Brain pericyte (primary cell): ENCODE measurements around the gene BCAP31.
"Not testable (repeated sequence)": the region's sequence is repeated elsewhere in the genome, so short reads cannot be mapped to it uniquely, and the experiment has no call there.

ENCODE experiments used
- DNase-seq: peaks from one replicate; pipeline ENCODE4 v3.0.0-alpha.2; 2012; ENCODE audit warnings: low read depth, low spot score

BCAP31 gene

DNA sequence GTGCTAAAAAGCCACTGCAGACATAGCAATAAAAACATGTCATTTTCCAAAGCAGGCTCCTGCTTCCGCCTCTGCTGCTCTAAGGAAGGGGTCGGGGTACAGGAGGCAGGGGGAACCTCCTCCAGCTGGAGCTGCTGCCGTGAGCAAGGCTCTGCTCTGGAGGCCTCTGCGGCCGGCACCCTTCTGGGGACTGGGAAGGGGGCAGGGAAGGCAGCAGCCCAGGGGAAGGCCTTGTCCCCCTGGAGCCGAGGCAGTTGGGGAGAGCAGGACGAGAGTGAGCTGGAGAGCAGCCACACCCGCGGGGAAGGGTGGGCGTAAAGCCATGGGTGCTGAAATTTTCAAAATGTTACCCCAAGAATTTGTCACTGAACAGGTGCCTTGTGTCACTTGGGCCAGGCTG lies 27.6 kb downstream of the BCAP31 start:
- not testable (repeated sequence) for DNase-seq

DNA sequence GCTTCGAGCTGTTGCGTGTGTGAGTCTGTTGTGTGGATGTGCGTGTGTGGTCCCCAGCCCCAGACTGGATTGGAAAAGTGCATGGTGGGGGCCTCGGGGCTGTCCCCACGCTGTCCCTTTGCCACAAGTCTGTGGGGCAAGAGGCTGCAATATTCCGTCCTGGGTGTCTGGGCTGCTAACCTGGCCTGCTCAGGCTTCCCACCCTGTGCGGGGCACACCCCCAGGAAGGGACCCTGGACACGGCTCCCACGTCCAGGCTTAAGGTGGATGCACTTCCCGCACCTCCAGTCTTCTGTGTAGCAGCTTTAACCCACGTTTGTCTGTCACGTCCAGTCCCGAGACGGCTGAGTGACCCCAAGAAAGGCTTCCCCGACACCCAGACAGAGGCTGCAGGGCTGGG lies 28.1 kb downstream of the BCAP31 start:
- DNase-seq = no peak

DNA sequence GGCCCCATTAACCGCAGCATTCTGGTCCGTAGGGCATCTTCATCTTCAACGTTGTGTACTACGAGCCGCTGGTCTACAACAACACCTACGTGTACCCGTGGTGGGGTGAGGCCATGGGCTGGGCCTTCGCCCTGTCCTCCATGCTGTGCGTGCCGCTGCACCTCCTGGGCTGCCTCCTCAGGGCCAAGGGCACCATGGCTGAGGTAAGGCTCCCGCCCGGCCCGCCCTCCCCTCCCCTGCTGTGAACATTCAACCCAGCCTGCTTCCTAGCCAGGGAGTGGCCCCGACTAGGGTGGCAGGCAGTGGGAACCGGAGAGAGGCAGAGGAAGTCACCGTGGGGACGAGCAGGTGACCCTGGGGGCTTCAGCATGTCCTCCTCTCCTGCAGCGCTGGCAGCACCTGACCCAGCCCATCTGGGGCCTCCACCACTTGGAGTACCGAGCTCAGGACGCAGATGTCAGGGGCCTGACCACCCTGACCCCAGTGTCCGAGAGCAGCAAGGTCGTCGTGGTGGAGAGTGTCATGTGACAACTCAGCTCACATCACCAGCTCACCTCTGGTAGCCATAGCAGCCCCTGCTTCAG lies 29.4 kb downstream of the BCAP31 start:
- DNase-seq = no peak

DNA sequence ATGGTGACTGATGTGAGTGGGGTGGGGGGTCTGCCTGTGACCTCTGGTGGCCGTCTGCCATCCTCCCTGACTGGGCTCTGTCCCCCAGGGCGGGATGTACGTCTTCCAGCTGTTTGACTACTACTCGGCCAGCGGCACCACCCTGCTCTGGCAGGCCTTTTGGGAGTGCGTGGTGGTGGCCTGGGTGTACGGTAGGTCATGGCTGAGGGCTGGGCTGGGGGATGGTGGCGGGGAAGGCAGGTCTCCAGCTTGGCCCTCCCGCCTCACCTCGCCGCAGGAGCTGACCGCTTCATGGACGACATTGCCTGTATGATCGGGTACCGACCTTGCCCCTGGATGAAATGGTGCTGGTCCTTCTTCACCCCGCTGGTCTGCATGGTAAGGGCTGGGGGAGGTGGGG lies 29.9 kb downstream of the BCAP31 start:
- not testable (repeated sequence) for DNase-seq

DNA sequence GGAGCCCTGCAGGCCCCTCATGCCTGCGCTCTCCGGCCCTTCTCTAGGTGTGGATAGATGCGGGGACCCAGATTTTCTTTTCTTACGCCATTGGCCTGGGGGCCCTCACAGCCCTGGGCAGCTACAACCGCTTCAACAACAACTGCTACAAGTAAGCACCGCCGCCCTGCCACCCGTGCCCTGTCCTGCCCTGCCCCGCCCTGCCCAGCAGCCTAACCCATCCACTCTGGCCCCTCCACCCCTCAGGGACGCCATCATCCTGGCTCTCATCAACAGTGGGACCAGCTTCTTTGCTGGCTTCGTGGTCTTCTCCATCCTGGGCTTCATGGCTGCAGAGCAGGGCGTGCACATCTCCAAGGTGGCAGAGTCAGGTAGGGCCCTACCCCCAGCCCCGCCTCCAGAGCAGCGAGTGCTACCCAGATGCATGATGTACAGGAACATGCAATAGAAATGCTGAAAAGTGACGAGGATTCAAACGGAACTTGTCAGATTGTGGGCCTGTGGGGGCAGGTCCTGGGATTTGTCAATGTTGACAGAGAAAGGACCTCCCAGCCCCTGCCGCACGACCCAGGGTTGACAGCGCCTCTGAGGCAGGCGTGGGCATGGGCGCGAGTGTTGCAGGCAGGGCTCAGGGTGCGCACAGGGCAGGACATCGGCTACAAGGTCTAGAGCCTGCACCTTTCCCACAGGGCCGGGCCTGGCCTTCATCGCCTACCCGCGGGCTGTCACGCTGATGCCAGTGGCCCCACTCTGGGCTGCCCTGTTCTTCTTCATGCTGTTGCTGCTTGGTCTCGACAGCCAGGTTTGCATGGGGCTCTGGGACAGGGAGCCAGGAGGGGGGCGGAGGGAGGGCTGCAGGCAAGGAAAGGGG lies 30.7 kb downstream of the BCAP31 start:
- no peak for DNase-seq

DNA sequence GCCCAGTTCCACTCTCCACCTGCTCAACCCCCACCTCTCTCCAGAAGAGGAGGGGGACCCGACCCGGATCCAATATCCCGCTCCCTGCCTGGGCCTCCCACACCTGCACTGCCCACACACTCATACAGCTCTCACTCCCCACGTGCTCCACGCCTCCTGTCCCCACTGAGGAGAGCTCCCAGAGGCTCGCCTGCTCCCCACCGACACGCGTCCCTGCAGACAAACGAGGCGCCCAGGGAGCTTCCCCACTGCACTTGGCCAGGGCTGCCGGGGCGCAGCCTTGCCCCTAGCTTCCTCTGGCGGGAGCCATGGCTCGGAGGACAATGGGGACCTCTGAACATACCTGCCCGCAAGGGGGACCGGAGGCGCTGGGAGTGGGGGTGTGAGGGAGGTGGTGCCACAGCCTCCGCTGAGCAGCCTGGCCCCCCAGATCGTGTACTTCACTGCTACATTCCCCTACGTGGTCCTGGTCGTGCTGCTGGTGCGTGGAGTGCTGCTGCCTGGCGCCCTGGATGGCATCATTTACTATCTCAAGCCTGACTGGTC lies 31.5 kb downstream of the BCAP31 start:
- DNase-seq = no peak

DNA sequence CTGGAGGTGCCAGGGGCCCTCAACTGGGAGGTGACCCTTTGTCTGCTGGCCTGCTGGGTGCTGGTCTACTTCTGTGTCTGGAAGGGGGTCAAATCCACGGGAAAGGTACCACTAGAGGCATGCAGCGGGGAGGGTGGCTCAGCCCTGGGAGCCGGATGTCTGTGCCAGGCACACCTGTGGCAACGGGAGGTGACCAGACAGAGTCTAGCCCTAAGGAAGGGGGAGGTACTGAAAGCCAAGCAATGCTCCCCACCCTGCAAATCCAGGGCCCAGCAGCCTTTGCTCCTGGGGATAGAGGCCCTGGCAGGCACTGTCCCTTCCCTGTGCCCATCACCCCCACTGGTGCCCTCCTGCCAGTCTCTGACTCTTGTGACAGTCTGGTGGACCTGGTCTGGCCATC lies 32.2 kb downstream of the BCAP31 start:
- no peak for DNase-seq

DNA sequence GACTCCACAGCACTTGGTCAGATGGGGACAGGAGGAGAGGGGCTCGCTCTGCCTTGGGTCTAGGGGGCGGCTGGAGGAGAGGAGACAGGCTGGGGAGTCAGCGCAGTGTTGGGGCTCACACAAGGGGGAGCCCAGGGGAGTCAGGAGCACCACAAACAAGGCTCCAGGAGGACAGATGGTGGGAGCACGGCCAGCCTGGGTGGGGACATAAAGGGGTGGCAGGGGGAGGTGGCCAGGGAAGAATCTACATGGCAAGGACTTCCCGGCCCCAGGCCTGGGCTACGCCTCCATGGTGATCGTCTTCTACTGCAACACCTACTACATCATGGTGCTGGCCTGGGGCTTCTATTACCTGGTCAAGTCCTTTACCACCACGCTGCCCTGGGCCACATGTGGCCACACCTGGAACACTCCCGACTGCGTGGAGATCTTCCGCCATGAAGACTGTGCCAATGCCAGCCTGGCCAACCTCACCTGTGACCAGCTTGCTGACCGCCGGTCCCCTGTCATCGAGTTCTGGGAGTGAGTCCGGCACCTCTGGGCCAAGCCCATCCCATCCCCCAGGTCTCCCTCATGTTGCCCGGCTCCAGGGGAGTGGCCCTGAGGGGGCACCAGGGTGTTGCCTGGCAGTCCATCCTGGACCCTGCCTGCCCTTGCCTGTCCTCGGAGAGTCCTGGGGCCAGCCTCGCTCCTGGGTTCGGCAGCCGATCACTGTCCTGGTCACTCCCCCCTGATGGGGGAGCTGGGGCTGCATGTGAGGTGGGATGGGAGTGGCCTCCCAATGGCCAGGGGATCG lies 33.0 kb downstream of the BCAP31 start:
- DNase-seq = not testable (repeated sequence)

DNA sequence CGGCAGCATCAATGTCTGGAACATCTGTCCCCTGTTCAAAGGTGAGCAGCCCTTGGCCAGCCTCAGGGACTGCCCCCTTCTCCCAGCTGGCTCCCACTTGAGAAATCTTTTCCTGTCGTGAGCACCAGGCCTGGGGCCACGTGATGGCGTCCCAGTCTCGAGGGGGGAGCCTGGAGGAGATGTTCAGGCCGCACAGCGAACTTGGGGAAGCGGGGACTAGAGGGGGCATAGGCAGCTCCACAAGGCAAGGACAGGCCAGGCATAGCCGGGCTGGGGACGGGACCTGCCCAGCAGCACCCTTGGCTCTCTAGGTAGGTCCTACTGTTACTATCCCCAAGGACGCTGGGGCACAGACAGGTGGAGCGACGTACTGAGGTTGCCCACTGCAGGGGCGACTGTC lies 33.7 kb downstream of the BCAP31 start:
- no peak for DNase-seq

DNA sequence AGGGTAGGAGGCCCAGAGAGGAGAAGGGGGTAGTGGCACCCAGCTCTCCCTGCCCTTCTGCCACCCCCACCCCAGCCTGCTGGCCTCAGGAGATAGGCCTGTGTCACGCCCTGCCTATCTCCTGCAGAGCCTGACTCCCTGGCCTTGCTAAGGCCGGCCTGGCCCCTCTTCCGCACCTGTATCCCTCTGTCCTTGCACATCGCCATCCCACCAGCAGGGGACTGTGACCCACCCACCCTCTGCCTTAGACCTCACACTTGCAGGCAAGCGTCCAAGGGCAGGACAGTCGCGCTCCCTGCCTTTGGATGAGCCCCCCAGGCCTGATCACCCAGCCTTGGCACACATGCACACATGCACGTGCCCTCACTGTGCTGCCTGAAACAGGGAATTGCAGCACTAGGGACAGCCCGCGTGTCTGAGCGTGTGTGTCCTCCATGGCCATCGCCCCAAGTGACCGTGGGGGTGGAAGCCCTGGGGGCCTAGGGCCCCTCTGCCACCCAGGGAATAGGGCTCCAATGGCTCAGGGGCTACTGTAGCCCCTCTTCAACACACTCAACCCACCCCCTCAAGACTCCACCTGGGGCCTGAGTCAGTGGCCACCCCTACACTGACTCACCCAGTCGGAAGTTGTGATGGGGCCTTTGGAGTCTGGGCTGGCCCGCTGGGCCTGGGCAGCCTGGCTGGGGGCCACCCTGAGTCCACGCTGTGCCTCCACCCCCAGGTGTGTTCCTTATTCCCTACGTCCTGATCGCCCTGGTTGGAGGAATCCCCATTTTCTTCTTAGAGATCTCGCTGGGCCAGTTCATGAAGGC lies 34.3 kb downstream of the BCAP31 start:
- no peak for DNase-seq

DNA sequence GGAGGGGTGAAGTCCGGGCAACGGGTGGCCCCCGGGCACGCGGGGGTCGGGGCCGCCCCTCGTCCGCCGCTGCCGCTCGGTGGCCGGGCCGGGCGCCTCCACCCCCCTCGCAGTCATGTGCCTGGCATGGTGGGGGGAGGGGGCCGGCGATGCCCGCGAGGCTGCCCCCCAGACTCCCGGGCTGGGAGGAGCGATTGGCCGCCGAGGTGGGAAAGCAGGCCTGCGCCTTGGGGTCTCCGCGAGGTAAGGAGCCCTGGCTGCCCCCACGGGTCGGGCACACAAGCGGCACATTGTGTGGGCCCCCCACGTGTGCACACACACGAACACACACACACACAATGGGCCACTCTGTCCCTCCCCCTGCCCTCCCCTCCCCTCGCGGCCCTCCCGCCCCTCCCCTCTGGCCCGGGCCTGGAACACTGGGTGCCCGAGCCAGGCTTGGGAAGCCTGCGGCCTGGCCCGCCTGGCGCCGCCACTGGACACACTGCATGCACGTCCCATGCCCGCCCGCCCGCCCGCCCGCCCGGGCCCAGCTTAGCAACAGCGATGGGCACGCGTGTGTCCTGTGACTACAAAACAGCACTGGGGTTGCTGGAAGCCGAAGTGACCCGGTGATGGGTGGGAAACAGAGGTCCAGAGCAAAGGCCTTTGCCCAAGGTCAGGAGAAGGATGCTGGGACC lies 35.1 kb downstream of the BCAP31 start:
- no peak for DNase-seq

DNA sequence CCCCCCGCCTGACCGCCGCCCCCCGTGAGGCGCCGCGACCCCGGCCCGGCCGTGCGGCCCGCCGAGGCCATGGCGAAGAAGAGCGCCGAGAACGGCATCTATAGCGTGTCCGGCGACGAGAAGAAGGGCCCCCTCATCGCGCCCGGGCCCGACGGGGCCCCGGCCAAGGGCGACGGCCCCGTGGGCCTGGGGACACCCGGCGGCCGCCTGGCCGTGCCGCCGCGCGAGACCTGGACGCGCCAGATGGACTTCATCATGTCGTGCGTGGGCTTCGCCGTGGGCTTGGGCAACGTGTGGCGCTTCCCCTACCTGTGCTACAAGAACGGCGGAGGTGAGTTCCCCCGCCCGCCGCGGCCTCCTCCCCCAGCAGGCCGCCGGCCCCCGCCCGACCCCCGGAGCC lies 35.7 kb downstream of the BCAP31 start:
- no peak for DNase-seq

DNA sequence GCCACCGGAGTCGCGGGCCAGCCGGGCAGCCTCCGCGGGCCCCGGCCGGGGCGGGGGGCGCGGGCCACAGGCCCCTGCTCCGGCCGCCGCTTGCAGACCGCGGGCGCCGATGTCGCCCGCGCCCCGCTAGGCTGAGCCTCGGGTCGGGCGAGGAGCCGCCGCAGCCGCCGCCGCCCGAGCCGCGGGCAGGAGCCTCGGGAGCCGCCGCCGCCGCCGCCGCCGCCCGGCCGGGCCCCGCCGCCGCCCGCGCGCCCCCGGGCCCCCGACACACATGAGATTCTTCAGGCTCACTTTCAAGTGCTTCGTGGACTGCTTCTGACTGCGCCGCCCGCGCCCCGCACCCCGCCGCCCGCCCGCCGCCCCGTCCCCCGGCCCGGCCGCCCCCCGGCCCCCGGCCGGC lies 36.1 kb downstream of the BCAP31 start:
- no peak for DNase-seq

DNA sequence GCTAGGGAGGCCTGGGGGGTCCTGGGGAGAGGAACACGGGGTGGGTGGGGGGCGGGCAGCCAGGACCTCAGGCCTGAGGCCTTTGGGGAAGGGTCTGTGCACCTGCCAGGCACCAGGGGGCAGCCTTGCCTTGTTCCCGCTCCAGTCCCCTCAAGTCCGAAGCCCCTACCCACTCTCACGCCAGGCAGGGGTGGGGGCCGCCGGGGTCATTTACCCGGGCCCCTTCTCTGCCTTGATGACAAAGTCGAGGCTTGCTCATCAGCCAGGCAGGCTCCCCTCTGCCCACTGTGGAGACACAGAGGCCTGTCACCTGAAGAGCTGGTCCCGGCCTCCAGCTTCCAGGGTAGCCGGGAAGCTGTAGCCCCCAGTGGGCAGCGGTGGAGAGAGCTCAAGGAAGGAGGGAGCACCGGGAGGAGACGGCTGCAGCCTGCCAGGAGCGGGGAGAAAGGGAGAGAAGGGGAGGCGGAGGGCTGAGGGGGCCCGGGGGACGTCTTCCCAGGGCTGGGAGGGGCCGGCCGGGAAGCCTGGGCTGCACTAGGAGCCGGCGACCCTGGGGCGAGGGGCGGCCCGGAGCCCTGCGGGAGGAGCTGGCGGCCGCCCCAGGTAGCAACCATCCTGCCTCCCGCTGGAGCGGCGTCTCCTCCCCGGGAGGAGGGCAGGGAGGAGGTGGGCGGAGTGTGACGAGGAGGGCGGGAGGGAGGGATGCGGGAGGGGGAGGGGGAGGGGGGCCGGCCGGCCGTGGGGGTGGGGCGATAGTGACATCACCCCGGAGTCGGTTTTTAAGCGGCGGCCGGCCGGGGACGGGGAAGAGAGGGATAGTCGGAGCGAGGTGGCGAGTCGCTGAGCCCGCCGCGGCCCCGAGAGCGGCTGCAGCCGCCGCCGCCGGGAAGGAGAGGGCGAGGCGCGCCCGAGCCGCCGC lies 36.8 kb downstream of the BCAP31 start, which contains the start of gene SLC6A8:
Gene SLC6A8, plus strand, starts transcription at position 806 of the 919 bp plus-strand sequence. CDS start 649 bp downstream, outside the sequence.
- no peak for DNase-seq

DNA sequence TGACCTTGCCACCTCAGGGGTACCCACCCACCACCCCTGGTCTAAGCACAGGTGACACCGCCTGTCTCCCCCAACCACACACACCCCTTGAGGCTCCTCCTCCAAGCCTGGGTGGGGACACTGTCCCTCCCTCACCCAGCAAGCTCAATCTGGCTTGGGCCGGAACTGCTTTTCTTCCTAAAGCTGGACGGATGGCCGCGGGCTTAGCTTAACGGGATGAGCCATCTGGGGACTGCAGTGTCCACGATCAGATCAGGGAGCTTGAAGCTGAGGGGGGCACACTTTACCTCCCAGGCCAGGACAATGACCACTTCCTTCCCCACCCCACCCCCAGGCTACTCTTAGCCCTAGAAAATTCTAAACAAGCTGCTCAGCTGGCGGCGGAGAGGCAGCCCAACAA lies 37.5 kb downstream of the BCAP31 start:
- DNase-seq = no peak

DNA sequence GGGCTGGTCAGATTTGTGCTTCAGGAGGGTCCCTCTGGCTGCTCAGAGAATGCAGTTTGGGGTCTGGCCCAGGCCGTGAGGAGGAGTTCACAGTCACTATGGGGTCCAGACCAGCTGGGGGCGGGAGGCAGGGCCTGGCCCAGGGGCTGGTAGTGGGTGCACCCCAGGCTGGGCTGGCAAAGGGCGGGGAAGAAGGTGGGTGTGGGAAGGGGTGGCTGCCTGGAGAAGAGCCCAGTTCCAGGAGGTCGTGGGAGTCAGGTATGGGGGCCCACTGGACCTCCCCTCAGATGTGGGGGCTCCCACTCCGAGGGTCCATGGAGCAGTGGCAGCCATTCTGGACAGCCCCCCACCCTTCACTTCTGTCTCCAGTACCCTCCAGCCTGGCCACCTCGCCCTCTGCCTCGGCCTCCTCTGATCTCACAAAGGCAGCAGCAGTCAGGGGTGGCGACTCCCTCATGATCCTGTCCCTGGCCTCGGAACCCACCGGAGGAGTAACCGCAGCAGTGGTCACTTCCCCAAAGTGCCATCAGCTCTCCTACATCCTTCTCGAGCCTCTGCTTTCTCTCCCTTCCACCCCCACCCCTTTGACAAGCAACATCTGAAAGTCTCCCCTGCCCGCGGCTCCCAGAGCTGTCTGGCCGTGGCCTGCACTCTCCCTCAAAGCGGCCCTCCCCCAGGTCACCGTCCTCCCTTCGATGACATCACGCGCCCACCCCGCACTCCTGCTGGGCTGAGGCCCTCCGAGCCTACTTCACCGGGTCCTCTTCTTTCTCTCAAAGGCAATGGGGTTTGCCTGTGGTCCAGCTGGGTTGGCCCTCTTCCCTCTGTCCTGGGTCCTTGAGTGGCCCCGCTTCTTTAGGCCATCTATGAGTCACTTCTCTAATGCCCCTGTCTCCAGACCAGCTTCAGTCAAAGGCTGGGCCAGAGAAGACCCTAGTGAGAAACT lies 38.2 kb downstream of the BCAP31 start:
- no peak for DNase-seq

DNA sequence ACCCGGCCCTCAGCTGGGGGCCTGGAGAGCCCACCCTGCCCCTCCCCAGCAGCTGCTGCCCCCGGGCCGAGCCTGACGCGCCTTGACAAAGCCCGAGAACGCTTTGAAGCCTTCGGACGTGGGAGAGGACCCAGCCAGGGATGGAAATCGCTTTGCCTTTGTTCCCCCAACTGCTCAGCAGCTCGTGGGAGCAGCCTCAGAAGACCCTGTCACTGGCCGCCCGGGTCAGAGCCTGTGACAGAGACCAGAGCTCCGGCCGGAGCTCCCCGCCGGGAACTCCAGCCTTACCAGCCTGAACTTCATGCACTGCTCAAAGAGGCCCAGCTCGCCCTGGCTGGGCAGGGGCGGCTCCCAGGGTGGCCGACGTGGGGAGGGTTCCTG lies 39.0 kb downstream of the BCAP31 start:
- DNase-seq = no peak

DNA sequence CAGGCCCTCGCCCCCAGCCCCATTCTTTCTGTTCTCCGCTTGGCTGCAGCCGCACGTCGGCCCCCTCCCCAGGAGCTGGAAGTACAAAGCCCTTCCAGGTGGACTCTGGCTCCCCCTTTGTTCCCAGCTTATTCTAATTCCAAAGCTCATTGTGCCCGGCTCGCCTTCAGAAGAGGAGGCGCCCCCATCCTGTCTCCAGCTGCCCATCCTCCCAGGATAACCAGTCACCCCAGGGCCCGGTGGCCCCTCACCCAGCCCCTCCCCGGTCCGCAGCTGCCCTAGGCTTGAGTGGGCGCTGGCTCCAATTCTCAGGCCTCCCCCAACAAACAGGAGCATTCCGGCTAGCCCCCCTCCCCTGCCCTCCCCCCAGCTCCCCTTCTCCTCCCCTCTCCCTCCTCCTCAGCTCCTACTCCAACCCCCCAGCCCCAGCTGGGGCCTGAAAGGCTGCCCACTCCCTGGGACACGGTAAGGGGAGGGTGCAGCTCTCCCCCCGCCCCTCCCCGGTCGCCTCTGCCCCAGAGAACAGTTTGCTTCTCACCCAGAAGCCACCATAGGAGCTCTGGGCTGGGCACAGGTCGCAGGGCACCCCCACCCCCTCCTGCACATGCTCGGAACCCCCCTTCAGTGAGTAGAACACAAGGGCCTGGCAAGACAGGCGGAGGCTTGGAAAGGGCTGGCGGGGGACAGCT lies 39.6 kb downstream of the BCAP31 start:
- DNase-seq = no peak
